CD4-positive, alpha-beta T cell treated with Interleukin-12 subunit alpha and Interleukin-12 subunit beta, for 1 hour (primary cell): ENCODE measurements around the gene C11orf87.

Experiments
- DNase-seq: peaks from one replicate; pipeline ENCODE4 v3.0.0-alpha.2; 2020

The C11orf87 gene

DNA sequence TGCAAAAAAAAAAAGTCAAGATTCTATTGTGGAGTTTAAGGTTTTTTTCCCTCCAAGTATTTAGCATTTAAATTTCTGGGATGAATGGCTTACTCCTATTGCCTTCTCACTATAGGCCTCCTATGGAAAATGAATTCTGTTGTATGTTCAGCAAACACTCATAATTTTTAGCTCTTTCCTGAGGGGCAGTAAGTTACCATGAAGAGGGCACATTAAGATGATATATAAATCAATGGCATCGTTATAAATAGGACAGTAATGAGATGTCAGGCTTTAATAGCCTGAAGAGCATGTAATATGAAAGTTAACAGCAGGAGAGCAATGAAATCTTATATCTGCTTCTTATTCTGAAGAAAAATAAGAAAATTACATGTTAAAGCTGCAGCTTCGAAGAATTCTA, 32.9 kb downstream of the C11orf87 start:
- no peak for DNase-seq
